Activated CD4-positive, CD25-positive, alpha-beta regulatory T cell treated with anti-CD3 and anti-CD28 coated beads, Interleukin-2, amount 50 U/mL, for 24 hours (primary cell): ENCODE measurements around the gene ANO9.
"Not testable (repeated sequence)": the region's sequence is repeated elsewhere in the genome, so short reads cannot be mapped to it uniquely, and the experiment has no call there.

Experiments used
- ATAC-seq, 2 donors: fragments of 150-1000 bp; cut with Tn5 transposase; one replicate each; pipeline ENCODE4 v1.10.0; 2021; ENCODE audit warnings: mild to moderate bottlenecking in 1 of 2, moderate library complexity in 1 of 2

ANO9 gene

DNA sequence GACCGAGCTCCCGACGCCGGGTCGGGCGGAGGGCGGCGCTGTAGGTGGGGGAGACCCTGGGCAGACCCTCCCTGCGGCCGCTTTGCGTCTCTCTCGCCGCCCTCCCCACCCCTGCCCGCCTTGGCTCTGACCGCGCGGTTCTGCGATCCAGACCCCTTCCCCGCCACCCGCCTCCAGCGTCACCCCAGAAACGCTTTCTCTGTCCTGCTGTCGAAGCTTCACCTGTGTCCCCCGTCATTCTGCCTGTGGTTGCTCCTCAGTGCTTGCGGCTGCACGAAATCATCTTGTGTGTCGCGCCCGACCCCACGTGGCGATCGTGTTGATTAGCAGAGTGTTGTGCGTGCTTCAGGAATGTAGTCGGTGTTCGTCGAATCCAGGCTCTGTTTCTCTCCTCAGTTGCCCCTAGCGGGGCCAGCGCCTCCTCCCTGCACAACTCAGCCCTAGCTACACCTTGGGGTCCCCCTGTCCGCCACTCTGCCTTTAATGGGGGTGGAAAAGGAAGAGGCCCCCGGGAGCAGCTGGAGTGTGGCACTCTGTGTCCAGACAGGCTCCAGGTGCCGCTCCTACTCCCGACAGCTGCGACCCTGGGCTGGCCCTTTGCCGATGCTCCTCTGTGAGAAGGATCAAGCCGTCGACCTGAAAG, 9.1 kb upstream of the ANO9 start:
- peak; percentile 26 to 33 for ATAC-seq

DNA sequence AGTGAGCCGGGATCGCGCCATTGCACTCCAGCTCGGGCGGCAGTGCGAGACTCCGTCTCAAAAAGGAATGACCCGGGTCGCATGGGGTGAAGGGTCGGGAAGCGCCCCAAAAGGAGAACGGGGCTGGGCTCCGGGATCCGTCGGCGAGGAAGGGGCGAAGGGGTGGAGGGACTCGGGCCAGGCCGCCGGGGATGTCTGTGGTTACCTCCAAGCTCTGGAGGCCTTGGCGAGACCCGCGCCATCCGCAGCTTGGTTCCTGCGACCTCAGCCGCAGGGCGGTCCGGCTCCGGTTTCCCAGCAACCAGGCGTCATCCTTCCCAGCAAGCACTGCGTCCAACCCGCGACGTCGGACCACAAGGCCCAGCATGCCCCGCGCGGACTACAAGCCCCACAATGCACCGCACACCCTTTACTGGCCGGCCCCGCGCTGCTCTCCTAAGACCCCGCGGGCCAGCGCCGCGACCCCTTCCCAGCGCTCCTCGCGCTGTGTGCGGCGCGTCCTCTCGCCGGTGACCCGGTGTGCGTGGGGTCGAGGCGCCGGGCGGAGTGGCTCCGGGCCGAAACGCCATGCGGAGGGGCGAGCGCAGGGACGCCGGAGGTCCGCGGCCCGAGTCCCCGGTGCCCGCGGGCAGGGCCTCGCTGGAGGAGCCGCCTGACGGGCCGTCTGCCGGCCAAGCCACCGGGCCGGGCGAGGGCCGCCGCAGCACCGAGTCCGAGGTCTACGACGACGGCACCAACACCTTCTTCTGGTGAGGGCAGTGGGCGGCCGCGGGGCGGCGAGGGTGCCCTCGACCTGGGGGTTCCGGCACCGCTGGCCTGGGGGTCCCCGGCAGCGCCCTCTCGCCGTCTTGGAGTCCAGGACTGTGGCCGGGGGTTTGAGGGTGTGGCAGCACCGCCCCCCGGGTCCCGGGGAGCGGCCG, 8.3 kb upstream of the ANO9 start, which contains the start of gene PTDSS2:
TSS of gene PTDSS2 (plus strand) at position 391 of the 920 bp plus-strand sequence. CDS start at position 568, 177 bp downstream.
- ATAC-seq, result peak; percentile 90 to 91

DNA sequence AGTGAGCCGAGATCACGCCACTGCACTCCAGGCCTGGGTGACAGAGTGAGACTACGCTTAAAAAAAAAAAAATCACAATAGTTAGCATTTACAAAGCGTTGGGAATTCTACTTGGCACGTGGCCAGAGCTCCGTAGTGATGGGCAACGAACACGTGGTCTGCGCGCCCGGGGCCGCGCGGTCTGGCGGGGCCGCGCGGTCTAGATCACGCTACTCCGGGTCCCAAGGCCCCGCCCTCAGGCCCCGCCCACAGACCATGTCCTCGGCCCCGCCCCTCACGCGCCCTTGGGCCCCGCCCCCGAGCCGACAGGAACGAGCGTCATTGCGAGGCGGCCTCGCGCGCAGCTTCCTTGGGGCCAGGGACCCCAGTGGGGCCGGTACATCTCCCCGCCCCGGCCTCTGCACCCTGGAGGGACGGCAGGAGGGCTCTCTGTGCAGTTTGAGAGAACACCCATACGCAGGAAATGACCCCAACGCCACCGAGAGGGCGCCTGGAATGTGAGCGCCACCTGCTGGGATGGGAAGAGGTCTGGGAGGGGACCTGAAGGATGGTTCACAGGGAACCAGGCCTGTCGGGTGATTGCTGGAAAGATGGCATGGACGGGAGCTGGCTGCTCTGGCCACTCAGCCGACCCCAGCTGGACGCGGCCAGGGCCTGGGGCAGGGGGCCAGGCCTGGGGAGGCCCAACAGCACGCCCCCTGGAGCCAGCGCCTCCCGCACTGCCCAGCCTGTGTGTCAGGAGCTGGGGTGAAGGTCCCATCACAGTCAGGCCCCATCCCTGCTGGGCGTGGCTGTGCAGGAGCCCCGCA, 6.3 kb upstream of the ANO9 start:
- peak; percentile 64 to 69 for ATAC-seq

DNA sequence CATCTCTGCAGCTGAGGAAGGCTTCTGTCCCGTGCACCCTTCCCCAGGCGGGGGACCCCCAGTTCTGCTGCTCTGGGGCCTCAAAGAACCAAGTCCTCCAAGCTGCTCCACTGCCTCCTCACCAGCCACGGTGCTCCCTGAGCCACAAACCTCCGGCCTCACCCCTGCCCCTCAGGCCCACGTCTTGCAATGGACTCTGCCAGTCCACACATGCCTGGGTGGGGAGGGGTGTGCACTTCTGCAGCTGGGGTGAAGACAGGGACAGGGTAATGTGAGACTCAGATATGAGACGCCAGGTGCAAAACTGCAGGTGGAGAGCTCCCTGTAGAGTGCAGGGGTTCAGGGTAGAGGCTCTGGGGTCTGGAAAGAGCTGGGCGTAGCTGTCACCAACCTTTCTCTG, 5.1 kb upstream of the ANO9 start:
- no peak for ATAC-seq

DNA sequence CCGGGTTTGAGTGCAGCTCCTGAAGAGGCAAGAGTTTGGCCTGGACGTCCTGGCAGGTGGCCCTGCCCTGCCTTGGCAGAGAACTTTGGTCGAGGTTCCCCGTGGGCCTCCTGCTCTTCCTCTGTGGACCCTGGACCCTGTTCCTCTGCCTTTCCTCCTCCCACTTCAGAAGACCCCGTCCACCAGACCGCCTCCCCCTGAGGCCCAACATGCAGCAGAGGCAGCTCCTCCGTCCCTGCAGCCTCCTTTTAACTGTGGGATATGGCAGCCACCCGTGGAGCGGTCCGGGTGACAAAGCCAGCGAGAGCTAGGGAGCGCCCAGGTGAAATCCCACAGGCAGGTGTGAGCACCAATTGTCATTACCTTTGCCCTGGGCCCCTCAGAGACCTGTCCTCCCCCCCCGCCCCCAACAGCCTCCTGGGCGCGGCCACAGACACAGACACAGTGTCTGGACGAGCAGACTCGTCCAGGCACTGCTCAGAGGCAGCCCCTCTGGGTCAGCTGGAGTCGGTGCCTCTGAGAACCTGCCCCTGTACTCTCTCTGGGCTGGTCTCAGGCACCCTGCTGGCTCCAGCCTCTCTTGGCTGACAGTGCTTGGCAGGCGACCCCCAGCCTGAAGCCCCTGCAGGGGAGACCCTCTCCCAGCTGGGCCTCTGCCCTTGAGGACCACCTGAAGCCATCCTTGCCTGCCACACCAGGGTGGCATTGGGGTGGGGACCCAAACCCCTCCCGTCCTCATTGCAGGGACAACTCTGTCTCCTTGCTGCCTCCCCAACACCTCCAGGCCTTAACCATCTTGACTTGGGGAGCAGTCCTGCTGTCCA, 4.2 kb upstream of the ANO9 start:
- no peak for ATAC-seq

DNA sequence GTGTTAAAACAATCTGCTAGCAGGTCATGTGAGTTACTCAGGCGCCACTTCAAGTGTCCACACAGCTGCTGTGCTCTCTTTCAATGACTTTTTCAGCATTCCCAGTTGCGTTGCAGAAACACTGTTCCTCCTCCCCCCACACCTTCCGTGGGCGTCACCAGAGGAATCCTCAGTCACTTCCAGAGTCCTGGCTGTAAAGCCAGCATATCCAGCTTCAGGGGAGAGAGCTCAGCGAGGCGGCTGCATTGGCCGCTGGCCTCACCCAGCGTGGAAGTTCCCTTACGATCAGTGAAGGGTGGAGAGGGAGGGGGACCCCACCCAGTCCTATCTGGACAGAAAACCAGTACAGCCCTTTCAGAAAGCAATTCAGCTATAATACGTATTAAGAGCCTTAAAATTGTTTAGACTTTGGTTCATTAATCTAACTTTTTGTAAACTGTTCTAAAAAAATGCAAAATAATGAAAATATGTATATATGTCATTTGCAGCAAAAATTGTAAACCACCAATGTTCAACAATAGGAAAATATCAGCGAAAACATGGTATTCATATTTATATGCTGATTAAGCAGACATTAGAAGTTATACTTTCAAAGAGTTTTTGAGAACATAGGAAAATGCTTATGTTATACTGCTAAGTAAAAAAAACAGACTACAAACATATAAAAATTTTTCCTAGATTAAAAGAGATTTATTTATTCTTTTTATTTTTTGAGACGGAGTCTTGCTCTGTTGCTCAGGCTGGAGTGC, 2.8 kb upstream of the ANO9 start:
- no peak for ATAC-seq

DNA sequence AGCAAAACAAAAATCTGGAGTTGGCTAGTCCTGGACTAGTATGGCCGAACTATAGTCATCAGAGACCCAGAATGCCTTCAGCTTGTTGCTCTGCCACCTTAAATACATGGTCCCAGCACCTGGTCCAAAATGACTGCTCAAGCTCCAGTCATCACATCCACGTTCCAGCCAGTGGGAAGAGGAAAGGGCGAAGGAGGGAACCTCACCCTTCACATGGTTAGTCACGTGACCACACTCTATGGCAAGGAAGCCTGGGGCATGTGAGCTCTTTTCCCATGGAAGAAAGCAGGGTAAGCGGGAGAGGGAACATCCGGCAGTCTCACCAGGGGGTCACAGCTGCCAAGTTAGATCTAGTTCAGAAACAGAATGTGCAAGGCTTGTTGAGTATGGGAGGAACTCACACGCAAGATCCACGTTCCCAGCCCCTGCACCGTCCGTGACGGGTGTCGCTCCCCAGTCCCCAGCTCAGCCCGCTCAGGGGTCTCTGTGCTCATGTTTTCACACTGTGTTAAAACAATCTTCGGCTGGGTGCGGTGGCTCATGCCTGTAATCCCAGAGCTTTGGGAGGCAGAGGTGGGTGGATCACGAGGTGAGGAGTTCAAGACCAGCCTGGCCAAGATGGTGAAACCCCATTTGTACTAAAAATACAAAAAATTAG, 1.9 kb upstream of the ANO9 start:
- no peak for ATAC-seq

DNA sequence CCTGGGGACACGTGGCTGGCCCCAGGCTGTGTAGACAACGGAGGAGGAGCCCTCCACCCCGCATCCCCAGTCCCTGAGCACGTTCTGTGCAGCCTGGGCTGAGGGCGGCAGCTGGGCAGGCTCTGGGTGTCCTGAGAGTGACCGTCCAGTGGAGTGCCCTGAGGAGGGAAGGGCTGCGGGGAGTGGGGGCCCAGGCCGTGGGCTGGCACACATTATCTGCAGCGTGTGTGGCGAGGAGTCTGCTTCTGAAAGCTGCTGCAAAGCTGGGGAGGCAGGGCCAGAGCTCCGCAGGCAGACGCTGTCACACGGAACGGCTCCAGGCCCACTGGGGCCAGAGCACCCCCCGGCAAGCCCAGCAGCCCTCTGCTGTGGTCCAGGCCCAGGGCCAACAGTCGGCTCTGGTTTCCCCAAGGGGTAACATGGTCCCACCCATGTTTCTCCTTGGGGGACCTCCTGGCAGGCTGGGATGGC, 835 bp upstream of the ANO9 start:
- ATAC-seq, result no peak

DNA sequence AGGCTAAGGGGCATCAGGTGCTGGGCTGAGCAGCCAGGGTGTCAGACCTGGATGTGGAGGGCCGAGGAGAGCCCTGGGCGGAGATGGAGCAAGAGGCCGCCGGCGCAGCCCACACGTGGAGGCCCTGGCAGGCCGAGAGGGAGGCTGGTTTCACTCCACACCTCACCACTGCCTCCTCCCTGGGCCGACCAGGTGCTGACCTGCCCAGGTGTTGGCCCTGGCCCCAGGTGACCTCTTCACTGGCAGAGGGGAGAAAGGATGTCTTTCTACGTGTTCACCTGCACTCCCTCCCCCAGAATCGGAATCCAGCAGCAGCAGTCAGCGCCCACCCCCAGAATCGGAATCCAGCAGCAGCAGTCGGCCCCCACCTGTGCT, 781 bp downstream of the ANO9 start:
- ATAC-seq, result no peak

DNA sequence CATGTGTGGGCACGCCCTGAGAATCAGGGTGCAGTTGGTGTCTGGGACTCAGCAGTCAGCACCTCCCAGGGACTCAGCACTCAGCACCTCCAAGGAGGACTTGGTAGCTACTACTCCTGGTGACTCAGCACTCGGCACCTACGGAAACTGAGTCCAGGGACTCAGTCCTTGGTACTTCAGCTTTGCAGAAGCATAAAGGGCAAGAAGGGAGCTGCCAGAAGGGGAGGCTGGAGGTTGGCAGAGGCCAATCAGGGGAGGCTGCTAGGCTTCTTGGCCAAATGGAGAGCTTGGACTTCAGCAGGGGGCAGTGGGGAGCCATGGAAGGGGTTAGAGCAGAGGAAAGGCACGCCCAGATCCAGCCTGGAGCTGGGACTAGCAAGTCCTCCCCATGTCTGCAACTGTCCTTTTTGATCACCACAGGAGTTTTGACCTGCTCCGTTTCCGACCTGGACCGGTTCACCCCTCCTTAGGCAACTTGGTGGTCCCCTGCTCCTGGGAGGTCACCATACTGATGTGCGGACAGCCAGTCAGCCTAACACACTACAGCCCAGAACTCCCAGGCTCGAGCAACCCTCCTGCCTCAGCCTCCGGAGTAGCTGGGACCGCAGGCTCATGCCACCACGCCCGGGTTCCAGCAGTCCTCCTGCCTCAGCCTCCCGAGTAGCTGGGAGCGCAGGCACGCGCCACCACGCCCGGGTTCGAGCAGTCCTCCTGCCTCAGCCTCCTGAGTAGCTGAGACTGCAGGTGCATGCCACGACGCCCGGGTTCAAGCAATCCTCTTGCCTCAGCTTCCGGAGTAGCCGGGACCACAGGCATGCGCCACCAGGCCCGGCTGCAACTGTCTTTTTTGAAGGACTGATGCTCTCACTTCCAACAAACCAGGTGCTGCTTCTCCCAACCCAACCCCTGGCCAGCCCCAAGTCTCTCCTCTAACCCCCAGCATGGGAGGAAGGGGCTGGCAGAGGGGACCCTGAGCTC, 1.5 kb downstream of the ANO9 start:
- ATAC-seq, result no peak

DNA sequence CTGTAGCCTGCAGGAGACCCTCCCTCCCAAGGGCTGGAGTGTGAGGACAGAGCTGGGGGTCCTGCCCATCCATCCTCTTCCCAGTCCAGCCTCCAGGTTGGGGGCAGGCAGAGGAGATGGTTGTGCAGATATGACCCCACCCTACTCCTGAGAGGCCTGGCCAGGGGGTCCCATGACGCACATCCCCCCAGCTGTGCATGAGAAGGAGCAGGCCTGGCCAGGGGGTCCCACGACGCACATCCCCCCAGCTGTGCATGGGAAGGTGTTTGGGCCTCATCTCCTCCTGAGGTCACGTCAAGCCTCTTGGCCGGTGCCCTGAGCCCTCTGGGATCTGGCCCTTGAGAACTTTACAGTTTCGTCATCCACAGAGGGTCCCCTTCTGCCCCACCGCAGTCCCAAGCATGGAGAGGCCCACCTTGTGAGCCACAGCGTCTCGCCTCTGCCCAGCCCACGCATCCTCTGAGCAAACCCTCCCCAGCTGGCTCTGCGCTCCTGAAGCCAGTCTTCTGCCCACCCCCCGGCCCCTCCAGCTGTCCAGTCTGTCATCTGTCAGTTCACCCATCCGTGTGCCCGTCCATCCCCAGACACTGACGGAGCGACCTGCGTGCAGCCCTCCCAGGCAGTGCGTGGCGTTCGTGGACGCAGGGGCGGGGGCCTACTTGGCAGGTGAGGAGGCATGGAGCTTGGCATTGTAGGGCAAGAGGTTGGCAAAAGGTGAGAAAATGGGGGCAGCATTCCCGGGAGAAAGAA, 2.3 kb downstream of the ANO9 start:
- no peak for ATAC-seq

DNA sequence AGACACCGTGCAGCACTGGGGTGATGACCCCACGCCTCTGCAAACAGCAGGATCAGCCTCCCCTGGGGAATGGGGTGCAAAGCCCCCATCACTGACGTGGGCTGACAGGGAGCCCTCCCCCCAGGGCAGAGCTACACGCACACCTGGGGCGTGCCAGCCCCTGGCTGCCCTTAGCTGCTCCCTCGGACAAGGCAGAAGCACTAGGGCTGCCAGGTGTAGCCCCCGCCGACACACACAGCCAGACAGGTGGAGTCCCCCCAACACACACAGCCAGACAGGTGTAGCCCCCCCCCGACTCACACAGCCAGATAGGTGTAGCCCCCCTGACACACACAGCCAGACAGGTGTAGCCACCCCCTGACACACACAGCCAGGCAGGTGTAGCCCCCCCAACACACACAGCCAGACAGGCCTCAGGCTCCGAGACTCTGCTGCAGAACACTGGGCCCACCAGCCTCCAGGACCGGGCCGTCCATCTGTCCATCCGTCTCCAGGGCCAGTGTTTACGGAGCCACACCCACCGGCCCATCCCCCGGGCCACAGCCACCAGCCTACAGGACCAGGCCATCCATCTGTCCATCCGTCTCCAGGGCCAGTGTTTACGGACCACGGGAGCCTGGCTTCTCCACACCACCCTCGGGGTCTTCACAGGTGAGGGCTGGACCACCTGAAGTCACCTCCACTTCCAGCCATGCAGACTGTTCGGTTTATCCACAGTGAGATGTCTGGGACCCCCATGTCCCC, 3.5 kb downstream of the ANO9 start:
- ATAC-seq, result no peak

DNA sequence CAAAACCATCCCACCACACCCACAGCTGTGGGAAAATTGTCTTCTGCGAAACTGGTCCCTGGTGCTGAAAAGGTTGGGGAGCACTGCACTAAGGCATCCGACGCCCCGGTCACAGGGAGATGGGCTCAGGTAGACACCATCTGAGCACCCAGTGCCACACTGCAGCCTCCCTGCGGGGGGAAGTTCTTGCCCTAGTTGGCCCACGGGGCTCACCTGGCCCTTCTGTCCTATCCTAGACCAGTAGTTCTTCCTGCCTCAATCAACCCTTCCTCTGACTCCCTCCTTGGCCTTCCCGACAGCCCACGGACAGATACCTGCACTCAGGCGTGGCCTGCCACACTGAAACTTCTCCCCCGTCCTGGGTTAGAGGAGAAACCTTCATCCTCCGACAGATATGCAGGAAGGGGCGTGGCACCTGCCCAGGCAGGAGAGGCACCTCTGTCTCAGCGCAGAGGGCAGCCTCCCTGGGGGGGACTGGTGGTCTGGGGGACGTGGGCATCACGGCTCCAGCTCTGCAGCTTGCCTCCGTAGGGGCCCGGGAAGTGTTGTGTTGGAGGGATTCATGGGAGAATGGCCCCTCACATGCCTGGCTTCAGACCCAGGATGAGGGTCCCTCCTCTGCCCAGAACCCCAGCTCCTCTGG, 4.5 kb downstream of the ANO9 start:
- no peak for ATAC-seq

DNA sequence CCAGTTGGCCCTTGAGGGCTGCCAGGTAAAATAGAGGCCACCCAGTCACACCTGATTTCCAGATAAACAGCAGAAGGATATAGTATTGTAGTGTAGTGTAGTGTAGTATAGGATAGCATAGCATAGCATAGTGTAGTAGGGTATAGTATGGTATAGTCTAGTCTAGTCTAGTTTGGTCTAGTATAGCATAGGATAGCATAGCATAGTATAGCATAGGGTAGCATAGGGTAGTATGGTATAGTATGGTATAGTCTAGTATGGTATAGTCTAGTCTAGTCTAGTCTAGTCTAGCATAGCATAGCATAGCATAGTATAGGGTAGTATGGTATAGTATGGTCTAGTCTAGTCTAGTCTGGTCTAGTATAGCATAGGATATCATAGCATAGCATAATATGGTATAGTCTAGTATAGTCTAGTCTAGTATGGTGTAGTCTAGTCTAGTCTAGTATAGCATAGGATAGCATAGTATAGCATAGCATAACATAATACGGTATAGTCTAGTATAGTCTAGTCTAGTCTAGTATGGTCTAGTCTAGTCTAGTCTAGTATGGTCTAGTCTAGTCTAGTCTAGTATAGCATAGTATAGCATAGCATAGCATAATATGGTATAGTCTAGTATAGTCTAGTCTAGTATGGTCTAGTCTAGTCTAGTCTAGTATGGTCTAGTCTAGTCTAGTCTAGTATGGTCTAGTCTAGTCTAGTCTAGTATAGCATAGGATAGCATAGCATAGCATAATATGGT, 6.6 kb downstream of the ANO9 start:
- not testable (repeated sequence) for ATAC-seq

DNA sequence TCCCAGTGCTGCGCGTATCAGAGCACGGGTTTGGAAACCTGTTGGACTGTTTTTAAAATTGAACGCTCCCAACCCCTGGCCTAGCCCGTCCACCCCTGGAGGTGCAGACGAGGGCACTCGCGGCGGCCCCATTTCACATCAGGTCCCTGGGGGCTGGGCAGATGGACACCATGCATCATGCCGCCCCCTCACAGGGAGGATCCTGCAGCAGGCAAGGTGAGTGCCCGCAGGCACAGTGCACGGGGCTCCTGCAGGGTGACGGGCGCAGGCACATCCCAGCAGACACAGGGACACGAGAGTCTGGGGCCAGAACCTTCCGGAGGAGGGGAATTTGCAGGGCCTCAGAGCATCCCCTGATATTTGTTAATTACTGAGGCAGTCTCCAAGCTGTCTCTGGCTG, 7.3 kb downstream of the ANO9 start:
- ATAC-seq, result no peak

DNA sequence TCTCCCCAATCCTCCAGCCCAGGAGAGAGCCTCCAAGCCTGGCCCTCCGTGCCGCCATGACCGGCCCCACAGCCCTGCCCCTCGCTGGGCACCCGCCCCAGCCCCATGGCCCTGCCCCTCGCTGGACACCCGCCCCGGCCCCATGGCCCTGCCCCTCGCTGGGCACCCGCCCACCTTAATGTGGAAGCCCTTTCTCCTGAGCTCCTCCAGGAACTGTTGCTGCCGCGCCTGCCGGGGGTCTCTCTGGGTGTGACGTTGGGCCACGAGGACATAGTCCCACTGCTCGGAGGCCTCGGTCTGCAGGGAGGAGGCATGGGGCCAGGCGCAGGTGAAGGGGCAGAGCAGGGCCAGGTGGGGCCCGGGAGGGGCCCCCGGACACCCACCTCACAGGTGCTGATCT, 8.2 kb downstream of the ANO9 start:
- ATAC-seq, result no peak

DNA sequence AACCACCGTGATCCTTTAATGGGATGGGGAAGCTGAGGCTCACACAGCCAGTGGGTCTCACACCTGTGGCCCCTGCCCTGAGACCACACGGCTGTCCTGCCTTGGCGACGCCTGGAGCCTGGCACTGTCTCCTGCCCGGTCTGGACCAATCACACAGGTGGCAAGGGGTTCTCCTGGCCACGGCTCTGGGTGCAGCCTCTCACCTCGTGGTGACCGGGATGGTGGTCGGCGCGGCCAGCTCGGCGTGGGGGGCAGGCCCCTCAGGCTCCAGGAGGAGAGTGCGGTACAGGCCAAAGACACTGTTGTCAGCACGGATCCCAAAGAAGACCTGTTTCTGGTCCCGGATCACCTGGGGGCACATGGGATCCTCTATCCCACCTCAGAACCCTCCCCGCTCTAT, 8.7 kb downstream of the ANO9 start:
- no peak for ATAC-seq
